Stromal cell of bone marrow (primary cell): ENCODE measurements around the gene ESRP2.
A peak's percentile ranks its signal among the peaks of the same experiment; 100 is the strongest.

Experiments
- DNase-seq: peaks from one replicate; pipeline ENCODE4 v3.0.0-alpha.2; 2012; ENCODE audit warnings: low read depth

Gene ESRP2

GRCh38 chr16:68235887-68236136, at the start of gene ESRP2:
ESRP2 (minus strand) TSS chr16:68236127; CDS start chr16:68236045, 82 bp downstream.
- DNase-seq = no peak

- no peak for DNase-seq
Observed at GRCh38 chr16:68285683-68286082, 49.8 kb upstream of the ESRP2 start.

GRCh38 chr16:68284847-68285246, 48.9 kb upstream of the ESRP2 start:
- DNase-seq = no peak

GRCh38 chr16:68283801-68284598, 48.1 kb upstream of the ESRP2 start:
- DNase-seq = no peak

GRCh38 chr16:68283346-68283745, 47.4 kb upstream of the ESRP2 start:
- no peak for DNase-seq

GRCh38 chr16:68282064-68282452, 46.1 kb upstream of the ESRP2 start:
- DNase-seq = no peak

- DNase-seq = no peak
Observed at GRCh38 chr16:68281368-68282063, 45.6 kb upstream of the ESRP2 start.

GRCh38 chr16:68279726-68280558, 44.0 kb upstream of the ESRP2 start:
- DNase-seq = no peak

- no peak for DNase-seq
Observed at GRCh38 chr16:68276223-68276622, 40.3 kb upstream of the ESRP2 start.

- DNase-seq = no peak
Observed at GRCh38 chr16:68275611-68276191, 39.8 kb upstream of the ESRP2 start.

GRCh38 chr16:68274441-68274840, 38.5 kb upstream of the ESRP2 start:
- DNase-seq = no peak

- no peak for DNase-seq
Observed at GRCh38 chr16:68273896-68274295, 38.0 kb upstream of the ESRP2 start.

GRCh38 chr16:68273459-68273858, 37.5 kb upstream of the ESRP2 start:
- no peak for DNase-seq

- no peak for DNase-seq
Observed at GRCh38 chr16:68272507-68273209, 36.7 kb upstream of the ESRP2 start.

- DNase-seq = no peak
Observed at GRCh38 chr16:68270353-68270752, 34.4 kb upstream of the ESRP2 start.

GRCh38 chr16:68269793-68270192, 33.9 kb upstream of the ESRP2 start:
- no peak for DNase-seq

GRCh38 chr16:68267612-68268405, 31.9 kb upstream of the ESRP2 start:
- no peak for DNase-seq

GRCh38 chr16:68265078-68265920, 29.4 kb upstream of the ESRP2 start:
- peak; percentile 45 for DNase-seq

GRCh38 chr16:68264128-68265077, 28.5 kb upstream of the ESRP2 start, which contains the start of gene SLC7A6:
SLC7A6 (plus strand) TSS chr16:68264526; CDS start chr16:68274727, 10,201 bp downstream.
- peak; percentile 40 for DNase-seq
